GF-D8 (cell line): ENCODE measurements around the gene EFNB3.
A peak's percentile ranks its signal among the peaks of the same experiment; 100 is the strongest.

Source experiments
- DNase-seq: peaks from one replicate; lab custom pipeline; 2025; lab: John Stamatoyannopoulos, UW

Gene EFNB3, protein sequence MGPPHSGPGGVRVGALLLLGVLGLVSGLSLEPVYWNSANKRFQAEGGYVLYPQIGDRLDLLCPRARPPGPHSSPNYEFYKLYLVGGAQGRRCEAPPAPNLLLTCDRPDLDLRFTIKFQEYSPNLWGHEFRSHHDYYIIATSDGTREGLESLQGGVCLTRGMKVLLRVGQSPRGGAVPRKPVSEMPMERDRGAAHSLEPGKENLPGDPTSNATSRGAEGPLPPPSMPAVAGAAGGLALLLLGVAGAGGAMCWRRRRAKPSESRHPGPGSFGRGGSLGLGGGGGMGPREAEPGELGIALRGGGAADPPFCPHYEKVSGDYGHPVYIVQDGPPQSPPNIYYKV

DNA sequence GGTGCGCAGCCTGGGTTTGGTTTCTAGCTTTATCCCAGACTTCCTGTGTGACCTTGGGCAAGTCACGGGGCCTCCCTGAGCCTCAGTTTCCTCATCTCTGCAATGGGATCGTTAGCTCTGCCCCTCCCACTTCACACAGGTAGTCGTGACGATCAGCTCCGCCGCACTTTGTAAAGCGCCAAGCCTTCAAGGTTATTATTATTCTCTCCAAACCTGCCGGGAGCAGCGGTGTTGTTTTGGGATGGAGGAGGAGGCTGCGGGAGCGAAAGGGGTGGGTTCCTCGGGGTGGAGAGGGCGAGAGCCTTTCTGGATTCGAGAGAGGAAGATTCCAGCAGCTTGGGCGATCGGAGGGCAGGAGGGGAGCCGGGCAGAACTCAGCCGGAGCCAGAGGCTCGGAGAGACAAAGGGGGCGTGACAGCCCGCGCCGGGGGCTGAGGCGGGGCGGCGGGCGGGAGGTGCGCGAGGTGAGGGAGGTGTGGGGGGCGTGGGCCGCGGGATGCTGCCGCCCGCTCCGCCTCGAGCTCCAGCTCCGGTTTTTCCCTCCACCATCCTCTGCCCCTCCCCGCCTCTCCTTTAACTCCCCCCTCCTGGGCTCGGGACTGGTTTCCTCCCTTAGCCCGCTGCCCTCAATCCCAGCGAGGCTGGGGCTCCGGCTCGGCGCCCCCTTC, at the start of gene EFNB3:
TSS of gene EFNB3 (plus strand) at position 602 of the 668 bp plus-strand sequence. CDS start 397 bp downstream, outside the sequence.
- no peak for DNase-seq

DNA sequence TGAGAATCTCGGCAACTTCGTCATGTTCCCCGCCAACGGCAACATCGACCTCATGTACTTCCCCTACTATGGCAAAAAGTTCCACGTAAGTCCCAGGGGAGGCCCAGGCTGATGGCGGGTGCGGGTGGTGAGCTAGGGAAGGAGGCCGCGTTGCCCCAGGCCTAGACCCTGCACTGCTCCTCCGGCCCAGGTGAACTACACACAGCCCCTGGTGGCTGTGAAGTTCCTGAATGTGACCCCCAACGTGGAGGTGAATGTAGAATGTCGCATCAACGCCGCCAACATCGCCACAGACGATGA, 49.5 kb upstream of the EFNB3 start:
- no peak for DNase-seq

DNA sequence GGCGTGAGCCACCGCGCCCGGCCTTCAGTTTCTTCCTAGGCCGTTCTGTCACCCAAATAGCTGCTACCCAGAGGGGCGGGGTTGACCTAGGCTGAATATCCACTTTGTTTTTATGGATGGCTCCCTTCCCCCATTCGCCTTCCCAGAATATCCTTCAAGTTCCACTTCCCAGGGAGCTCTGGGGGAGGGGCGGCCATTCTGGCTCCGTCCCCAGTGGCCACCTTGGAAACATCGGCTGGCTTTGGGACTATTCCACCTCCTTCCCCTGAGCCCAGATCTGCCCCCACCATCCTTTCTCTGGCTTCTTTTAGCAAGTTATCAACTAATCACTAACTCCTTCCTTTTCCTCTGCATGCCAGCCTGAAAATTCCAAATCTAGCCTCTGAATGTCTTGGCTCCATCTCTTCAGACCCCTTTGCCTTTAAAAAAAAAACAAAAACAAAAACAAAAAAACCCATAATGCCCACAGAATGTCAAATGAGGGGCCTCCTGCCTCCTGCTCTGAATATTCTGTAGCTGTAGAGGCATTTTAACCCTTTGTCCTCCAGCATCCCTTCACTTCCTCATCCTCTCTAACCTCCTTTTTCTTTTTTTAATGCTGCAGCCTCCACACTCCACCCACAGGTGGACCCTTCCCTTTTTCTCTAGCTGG, 47.9 kb upstream of the EFNB3 start:
- no peak for DNase-seq

DNA sequence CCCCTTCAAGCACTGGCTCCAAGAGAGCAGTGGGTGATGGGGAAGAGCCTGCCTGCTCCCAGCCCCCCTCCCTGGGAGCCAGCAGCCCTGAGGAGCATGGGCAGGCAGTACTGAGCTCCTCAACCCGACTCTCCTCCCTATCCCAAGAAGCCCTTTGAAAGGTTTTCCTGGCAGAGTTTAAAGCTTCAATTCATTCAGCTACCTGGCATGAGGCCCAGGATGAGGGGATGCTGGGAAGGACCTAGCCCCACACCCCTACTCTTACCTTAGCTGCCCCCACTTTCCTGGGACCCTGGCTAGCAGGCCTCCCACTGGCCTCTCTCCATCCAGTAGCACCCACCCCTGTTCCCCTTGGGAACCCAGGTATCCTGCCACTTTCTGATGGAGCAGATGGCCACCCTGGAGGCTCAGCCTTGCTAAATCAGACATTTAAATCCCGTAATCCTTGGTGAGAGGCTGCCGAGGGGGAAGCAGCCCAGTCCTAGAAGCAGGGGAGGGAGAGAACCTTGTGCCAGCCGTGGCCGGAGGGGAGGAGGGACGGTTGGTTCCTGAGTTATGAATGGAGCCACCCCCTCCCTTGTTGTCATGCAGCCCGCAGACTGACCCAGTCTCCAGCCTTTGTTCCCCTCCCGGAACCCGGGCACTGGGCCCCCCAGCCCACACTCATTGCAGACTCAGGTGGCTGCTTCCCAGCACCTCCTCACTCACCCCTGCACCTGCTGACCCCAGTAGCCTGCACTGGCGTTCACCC, 37.2 kb upstream of the EFNB3 start:
- no peak for DNase-seq

DNA sequence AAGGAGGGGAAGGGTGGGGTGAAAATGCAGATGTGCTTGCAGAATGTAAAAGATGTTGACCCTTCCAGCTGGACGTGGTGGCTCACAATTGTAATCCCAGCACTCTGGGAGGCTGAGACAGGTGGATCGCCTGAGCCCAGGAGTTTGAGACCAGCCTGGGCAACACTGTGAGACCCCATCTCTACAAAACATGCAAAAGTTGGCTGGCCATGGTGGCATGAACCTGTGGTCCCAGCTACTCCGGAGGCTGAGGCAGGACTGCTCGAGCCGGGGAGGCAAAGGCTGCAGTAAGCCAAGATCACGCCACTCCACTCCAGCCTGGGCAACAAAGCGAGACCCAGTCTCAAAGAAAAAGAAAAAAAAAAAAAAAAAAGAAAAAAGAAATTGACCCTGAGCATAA, 36.5 kb upstream of the EFNB3 start:
- DNase-seq, result no peak

DNA sequence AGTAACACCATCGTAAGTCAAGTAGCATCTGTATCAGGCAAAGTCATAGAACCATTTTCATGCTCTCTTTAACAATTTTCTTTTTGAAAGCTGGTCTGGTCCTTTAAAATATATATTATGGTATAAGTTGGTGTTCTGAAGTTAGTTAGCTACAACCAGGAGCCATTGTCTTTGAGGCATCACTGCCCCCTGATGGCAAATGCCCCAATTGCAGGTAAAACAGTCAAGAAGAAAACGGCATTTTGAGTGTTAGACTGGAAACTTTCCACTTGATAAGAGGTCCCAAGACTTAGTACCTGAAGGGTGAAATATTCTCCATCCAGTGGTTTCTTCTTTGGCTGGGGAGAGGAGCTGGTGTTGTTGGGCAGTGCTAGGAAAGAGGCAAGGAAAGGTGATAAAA, 31.8 kb upstream of the EFNB3 start:
- DNase-seq, result no peak

DNA sequence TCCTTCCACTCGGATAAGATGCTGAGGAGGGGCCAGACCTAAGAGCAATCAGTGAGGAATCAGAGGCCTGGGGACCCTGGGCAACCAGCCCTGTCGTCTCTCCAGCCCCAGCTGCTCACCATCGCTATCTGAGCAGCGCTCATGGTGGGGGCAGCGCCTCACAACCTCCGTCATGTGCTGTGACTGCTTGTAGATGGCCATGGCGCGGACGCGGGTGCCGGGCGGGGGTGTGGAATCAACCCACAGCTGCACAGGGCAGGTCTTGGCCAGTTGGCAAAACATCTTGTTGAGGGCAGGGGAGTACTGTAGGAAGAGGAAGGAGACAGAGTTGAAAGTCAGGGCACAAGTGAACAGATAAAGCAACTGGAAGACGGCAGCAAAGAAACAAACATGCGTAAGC, 30.1 kb upstream of the EFNB3 start:
- DNase-seq, result no peak

DNA sequence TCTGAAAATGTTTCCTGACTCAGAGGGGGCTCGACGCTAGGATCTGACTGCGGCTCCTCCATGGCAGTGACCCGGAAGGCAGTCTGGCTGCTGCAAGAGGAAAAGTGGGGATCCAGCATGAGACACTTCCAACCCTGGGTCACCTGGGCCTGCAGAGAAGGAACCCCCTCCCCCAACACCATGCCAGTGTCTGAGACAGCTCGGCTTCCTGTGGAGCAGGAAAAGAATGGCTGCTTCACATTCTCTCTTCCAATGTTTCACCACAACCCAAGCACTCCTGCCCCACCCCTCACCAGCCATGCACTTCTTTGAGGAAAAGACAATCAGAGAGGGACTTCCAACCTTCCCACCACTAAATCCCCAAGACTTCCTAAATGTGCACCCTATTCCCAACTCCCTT, 28.5 kb upstream of the EFNB3 start:
- DNase-seq, result no peak

DNA sequence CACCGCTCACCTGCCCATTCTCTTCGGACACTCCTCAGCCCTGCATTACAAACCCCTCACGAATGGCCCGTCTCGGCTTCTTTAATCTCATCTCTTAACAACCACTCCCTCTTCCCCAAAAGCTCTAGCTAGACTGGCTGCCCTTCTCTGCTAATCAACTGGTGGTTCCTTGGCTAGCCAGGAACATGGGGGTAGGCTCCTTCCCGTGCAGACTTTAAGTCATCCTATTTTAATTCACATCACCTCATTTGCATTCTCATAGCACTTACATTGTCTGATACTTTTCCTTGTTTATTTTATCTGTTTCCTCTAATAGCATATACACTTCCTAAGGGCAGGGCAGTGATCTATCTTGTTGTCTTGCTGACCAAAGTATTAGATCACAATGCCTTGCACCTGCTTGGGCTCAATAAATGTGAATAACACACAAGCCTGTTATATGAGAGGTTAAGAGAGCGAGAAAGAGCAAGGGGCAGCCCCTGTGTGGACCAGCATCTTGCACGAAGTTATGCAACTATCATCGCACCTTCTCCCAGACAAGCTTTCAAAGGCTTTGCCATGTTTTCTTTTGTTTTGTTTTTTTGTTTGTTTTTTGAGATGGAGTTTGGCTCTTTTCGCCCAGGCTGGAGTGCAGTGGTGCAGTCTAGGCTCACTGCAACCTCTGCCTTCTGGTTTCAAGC, 27.5 kb upstream of the EFNB3 start:
- DNase-seq, result no peak

DNA sequence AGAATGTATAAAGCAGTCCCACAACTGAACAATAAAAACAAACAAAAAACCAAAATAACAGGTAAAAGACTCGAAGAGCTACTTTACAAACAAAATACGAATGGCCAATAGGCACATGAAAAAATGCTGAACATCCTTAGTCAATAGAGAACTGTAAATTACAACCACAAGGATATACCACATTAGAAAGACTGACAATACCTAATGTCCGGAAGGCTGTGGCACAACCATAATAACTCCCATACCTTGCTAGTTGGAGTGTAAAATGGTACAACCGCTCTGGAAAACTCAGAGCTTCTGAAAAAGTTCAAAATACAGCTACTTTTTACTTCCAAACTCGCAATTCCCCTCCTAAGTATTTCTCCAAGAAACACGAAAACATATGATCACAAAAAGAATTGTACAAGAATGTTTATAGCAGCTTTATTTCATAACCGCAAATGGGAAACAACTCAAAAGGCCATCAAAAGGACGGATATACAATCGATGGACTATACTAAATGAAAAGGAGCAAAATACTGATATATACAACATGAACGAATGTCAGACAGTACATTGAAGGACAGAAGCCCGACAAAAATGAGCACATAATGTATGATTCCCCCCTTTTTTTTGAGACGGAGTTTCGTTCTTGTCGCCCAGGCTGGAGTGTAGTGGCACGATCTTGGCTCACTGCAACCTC, 20.0 kb upstream of the EFNB3 start:
- DNase-seq, result no peak

DNA sequence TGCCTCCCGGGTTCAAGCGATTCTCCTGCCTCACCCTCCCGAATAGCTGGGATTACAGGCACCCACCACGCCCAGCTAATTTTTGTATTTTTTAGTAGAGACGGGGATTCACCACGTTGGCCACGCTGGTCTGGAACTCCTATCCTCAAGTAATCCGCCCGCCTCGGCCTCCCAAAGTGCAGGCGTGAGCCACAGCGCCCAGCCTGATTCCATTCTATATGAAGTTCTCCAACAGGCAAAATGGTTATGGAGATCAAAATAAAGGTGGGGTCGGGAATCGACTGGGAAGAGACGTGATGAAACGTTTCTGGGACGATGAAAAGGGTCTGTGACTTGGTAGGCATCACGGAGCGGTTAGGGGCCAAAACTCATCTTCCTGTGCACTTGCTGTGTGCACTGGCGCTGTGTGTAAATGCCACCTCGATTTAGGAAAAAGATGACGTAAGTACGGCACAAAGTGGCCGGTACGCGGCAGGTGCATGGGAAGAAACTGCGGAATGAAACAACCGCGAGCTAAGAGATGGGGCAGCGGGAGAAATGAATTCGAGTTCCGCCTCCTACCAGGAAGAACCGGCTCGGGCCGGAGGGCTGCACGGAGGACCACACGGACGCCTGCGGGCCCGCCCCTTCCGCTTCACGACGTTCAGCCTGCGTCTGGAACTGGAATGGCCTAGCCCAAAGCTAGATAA, 19.3 kb upstream of the EFNB3 start:
- DNase-seq, result peak; percentile 42

DNA sequence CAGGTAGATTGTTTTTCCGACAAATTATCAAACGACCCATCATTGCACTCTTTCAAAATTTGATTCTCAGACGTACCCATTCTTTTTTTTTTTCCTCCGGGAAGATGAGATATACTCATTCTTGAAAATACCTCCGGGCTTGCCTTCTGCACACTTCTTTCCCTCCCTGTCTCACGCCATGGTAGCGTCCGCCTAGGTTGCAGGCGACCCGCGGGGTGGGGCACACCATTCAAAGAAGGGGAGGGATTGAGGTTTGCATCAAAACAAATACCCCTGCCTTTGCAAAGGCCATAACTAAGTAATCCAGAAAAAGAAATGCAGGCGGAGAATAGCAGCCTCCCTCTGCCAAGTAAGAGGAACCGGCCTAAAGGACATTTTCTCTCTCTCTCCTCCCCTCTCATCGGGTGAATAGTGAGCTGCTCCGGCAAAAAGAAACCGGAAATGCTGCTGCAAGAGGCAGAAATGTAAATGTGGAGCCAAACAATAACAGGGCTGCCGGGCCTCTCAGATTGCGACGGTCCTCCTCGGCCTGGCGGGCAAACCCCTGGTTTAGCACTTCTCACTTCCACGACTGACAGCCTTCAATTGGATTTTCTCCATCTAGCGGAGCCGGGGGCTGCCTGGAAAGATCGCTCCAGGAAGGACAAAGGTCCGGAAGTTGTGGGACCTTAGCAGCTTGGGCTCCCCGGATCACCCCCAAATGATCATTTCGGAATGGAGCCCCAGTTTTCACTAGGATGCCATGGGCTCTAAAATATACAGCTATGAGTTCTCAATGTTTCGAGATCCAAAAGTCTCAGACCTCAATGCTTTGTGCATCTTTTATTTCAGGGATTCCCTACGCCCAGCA, 18.6 kb upstream of the EFNB3 start:
- peak; percentile 42 for DNase-seq

DNA sequence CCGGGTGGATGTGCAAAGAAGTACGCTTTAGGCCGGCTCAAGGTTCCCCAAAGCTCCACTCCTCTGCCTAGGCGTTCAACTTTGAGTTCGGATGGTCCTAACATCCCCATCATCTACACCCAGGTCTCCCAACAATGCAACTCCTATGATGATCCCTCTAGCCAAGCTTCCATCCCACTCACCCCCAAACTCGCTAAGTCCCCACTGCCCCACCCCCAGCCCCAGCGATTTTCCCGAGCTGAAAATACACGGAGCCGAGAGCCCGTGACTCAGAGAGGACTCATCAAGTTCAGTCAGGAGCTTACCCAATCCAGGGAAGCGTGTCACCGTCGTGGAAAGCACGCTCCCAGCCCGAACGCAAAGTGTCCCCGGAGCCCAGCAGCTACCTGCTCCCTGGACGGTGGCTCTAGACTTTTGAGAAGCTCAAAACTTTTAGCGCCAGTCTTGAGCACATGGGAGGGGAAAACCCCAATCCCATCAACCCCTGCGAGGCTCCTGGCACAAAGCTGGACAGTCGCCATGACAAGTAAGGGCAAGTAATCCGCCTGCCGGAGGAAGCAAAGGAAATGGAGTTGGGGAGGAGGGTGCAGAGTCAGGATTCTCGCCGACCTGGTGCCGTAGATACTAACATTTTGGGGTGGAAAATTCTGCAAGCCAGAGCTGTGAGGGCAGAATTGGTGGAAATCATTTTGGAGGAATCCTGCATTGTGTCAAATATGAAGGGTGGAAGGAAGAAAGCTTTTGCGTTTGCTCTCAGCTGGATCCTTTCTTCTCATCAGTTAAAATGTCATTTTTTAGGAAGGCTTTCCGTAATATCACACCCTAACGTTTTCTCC, 17.7 kb upstream of the EFNB3 start, which contains the start of gene TP53:
TSS of gene TP53 (minus strand) at position 419 of the 836 bp plus-strand sequence. CDS start 10,896 bp downstream, outside the sequence.
- DNase-seq, result peak; percentile 57

DNA sequence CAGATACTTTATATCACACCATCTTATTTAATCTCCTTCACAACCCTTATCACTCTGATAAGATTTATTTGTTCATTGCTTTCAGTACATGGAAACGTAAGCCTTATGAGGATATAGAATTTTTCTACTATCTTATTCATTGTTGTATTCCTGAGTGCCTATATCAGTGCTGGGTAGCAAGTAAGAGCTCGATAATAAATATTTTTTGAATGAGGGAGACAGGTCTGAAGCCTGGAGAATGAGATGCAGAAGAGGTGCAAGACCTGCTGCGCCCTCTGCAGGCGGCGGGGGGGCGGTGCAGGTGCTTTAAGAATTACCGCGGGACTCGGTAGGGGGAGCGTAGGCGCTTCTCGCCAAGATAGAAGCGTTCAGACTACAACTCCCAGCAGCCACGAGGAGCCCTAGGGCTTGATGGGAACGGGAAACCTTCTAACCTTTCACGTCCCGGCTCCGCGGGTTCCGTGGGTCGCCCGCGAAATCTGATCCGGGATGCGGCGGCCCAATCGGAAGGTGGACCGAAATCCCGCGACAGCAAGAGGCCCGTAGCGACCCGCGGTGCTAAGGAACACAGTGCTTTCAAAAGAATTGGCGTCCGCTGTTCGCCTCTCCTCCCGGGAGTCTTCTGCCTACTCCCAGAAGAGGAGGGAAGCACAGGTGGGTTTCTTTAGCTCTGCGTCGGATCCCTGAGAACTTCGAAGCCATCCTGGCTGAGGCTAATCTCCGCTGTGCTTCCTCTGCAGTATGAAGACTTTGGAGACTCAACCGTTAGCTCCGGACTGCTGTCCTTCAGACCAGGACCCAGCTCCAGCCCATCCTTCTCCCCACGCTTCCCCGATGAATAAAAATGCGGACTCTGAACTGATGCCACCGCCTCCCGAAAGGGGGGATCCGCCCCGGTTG, 16.8 kb upstream of the EFNB3 start, which contains the start of gene WRAP53:
TSS of gene WRAP53 (plus strand) at position 570 of the 900 bp plus-strand sequence. CDS start at position 742, 172 bp downstream.
- peak; percentile 74 for DNase-seq

DNA sequence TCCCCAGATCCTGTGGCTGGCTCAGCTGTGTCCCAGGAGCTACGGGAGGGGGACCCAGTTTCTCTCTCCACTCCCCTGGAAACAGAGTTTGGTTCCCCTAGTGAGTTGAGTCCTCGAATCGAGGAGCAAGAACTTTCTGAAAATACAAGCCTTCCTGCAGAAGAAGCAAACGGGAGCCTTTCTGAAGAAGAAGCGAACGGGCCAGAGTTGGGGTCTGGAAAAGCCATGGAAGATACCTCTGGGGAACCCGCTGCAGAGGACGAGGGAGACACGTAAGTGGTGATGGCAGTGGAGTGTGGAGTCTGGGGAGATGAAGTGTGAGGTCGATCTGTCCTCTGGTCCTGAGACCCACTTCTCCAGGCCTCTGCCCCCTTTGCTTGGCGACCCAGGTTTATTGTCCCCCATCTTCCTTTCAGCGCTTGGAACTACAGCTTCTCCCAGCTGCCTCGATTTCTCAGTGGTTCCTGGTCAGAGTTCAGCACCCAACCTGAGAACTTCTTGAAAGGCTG, 16.1 kb upstream of the EFNB3 start:
- DNase-seq, result no peak

DNA sequence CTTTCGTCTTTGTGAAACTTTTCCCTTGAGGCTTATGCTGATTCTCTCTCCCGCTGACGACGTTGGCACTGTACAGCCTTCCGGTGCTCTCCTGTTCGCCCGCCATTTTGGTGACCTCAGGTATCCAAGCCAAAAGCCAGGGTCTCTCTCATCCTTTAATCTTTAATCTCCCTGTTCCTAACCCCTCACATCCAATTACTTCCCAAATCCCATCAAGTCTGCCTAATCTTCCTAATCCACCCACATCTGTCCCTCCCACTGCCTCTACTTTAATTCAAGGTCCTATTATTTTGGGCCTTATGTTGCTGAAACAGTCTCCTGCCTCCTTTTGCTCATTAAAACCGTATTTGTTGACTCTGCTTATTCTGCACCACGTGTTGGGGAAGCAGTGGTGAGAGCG, 9.4 kb upstream of the EFNB3 start:
- DNase-seq, result no peak

DNA sequence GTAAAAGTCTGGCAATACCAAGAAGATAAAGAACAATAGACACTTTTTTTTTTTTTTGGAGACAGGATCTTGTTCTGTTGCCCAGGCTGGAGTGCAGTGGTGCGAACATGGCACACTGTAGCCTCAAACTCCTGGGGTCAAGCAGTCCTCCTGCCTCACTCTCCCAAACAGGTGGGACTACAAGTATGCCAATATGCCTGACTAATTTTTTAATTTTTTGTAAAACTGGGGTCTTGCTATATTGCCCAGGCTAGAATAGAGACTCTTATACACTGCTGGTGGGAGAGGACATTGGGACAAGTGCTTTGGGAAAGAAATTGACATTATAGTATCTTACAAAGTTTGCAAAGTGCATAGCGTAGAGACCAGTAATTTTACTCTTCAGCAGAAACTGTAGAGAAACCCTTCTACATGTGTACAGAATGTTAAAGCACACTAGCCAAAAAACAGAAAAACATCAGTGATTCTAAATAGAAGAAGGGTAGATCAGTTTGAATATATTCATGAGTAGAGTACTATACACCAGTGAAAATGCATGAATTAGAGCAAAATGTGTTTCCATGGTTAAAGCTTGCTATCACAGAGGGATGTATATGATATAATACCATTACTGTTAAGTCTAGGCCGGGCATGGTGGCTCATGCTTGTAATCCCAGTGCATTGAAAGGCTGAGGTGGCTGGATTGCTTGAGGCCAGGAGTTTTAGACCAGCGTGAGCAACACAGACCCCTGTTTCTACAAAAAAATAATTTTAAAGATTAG, 7.0 kb upstream of the EFNB3 start:
- DNase-seq, result no peak
